ENCODE data around the gene DLGAP1. TPM values are rescaled to one million over a fixed set of nuclear protein-coding genes. Genes with fewer than 3 reads are reported as not detected.
"Not testable (repeated sequence)": the region's sequence is repeated elsewhere in the genome, so short reads cannot be mapped to it uniquely, and the experiment has no call there.

Gene DLGAP1
- total RNA-seq, 1 donor from 2014 or later, result not detected

DNA sequence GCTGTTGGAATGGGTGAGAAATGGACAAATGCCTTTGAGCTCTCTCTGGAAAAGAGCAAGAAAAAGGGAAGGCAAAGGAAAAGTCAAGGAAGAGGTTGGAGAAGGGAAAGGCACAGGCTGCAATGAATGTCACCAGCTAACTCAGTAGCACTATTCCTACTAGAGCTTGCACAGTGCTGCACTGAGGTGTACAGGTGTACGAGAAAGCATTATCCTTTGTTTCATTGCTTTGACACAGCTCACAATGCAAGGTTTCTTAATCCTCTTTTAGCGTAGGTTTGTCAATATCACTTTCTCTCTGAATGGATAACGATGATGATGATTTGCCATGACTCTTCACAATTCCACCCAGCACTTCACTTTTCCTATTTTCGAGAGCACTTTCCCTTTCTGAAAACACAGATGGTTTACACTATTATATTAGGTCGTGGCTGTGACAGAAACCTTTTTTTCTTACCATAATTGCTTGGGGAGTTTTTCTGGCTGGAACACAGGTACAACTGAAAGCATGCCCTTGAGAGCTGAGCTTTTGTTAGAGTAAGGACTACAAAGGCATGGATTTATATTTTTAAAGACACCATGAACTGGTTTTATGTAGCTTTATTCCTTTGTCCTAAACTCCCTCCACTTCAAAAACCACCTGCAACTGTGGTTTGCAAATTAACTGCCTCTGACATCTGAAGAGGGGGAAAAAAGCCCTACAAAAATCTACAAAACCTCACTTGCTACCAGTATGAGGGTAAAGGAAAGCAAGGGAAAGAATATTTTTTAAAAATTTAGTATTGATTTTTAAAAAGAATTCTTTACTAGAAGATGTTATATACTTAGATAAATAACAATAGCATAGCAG lies 739.7 kb downstream of the DLGAP1 start:
- ATAC-seq (no peak), DNase-seq (ENCODE audit: missing footprints) (no peak)
- intact Hi-C loops (cut with DNase I), result no loop called here

- DNase-seq (ENCODE audit: missing footprints), result no peak
- ATAC-seq, result no peak
- intact Hi-C loops (cut with DNase I), result no loop called here
These were observed 741.4 kb downstream of the DLGAP1 start for GRCh38 chr18:3713708-3714107.

GRCh38 chr18:3713166-3713565 lies 741.9 kb downstream of the DLGAP1 start:
- ATAC-seq, result no peak
- no peak for DNase-seq (ENCODE audit: missing footprints)
- intact Hi-C loops (cut with DNase I), result no loop called here

- DNase-seq (ENCODE audit: missing footprints) (no peak), ATAC-seq (no peak)
- intact Hi-C loops (cut with DNase I), result no loop called here
These were observed 742.6 kb downstream of the DLGAP1 start for GRCh38 chr18:3712491-3712890.

GRCh38 chr18:3710712-3711301 lies 744.3 kb downstream of the DLGAP1 start:
- intact Hi-C loops (cut with DNase I), result no loop called here
- DNase-seq (ENCODE audit: missing footprints), result peak; percentile 76

DNA sequence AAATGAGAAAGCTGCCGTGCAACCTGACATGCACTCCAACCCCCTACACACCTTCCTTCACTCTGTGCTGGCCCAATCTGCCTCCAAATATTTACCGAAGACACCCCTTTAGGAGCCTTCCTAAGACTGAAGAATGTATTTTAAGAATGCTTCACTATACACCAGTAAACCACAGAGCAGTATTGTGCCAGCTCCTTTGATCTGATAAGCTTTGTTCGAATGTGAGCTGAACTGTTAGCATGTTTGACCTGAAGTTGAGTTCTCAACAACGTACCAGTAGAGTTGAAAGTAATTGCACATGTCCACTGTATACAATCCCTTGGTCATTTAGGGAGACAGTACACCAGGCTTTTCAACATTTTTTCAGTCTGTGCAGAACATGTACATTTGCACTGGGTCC lies 745.9 kb downstream of the DLGAP1 start:
- DNase-seq (ENCODE audit: missing footprints), result no peak
- ATAC-seq, result no peak
- intact Hi-C loops (cut with DNase I), result no loop called here

More at GRCh38 chr18:3710712-3711301, 744.3 kb downstream of the DLGAP1 start:
- ATAC-seq, result peak; percentile 46

DNA sequence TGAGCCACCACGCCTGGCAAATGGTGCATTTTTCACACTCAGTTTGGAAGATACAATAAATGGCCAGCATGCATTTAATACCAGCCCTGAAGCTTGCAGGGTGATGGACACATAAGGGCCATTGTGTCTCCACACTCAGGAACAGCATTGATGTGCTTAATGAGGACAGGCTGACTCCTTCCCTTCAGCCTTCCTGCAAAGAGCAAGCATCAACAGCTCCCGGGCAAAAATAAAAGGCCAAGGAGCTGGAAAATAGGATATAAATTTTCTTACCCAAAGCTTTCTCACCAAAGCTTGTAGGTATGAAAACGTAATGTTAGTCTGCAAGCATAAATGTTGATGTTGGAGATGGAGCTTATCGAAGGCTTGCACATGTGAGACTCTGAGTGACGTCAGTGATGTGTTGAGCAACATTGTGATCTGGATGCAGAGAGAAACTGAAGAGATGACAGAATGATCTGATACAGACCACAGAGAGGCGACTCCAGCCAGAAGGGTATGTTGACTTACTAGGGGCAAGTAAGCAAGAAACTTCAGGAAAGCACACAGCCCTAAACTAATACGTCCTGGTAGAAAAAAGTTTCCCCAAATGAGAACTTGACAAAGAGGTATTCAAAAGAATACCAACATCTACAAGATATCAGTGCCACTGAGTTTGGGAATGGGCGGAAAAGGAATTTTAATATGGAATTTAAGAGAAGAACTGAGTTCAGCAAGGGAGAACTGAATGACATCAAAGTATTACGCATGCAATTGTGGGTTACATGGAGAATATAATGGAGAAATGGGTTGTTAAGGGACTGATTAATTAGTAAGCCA lies 748.6 kb downstream of the DLGAP1 start:
- intact Hi-C loops (cut with DNase I), result no loop called here
- ATAC-seq (no peak), DNase-seq (ENCODE audit: missing footprints) (no peak)

GRCh38 chr18:3704556-3705344 lies 750.4 kb downstream of the DLGAP1 start:
- ATAC-seq, result no peak
- intact Hi-C loops (cut with DNase I), result loop anchor here (5.0 kb wide), 1 partner anchor 363 kb away; no protein-coding TSS in a partner anchor
- no peak for DNase-seq (ENCODE audit: missing footprints)

DNA sequence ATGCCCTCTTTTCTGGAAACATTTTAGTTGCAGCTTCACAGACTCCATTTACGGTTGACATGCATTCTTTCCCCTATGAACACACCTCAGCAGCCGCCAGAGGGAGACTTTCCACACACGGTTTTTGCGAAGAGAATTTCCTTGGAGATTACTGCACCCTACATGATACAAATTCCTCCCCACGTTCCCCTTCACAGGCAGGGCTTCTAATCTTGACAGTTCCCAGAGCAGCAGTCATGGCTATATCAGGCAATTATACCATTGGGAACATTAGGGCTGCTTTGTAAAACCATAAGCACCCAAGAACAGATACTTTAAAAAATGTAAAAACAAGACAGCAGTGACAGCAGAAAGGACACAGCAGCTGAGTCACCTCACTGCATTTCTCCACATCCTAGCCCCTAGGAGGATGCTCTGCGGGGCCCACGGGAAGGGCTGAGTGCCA lies 751.4 kb downstream of the DLGAP1 start:
- ATAC-seq, result peak; percentile 65
- intact Hi-C loops (cut with DNase I), result loop anchor here (2.0 to 5.0 kb wide), 2 partner anchors 291 to 364 kb away; no protein-coding TSS in a partner anchor
- DNase-seq (ENCODE audit: missing footprints), result peak; percentile 73

- DNase-seq (ENCODE audit: missing footprints) (peak; percentile 78), ATAC-seq (peak; percentile 74)
- intact Hi-C loops (cut with DNase I), result loop anchor here (5.0 kb wide), 1 partner anchor 367 kb away; no protein-coding TSS in a partner anchor
These were observed 755.2 kb downstream of the DLGAP1 start for GRCh38 chr18:3699707-3700567.

DNA sequence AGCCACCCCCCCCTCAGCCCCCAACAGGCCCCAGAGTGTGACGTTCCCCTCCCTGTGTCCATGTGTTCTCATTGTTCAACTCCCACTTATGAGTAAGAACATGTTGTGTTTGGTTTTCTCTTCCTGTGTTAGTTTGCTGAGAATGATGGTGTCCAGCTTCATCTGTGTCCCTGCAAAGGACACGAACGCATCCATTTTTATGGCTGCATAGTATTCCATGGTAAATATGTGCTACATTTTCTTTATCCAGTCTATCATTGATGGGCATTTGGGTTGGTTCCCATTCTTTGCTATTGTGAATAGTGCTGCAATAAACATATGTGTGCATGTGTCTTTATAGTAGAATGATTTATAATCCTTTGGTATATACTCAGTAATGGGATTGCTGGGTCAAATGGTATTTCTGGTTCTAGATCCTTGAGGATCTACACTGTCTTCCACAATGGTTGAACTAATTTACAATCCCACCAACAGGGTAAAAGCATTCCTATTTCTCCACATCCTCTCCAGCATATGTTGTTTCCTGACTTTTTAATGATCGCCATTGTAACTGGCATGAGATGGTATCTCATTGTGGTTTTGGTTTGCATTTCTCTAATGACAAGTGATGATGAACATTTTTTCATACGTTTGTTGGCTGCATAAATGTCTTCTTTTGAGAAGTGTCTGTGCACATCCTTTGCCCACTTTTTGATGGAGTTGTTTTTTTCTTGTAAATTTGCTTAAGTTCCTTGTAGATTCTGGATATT lies 760.9 kb downstream of the DLGAP1 start:
- DNase-seq (ENCODE audit: missing footprints); ATAC-seq; intact Hi-C loops (cut with DNase I): not testable (repeated sequence)

- intact Hi-C loops (cut with DNase I), result no loop called here
- DNase-seq (ENCODE audit: missing footprints) (no peak), ATAC-seq (no peak)
These were observed 761.7 kb downstream of the DLGAP1 start for GRCh38 chr18:3693410-3693809.

GRCh38 chr18:3692691-3693090 lies 762.4 kb downstream of the DLGAP1 start:
- no peak for ATAC-seq
- intact Hi-C loops (cut with DNase I), result no loop called here

GRCh38 chr18:3692113-3692621 lies 762.9 kb downstream of the DLGAP1 start:
- no peak for ATAC-seq
- intact Hi-C loops (cut with DNase I), result no loop called here
- DNase-seq (ENCODE audit: missing footprints), result no peak

More at GRCh38 chr18:3692691-3693090, 762.4 kb downstream of the DLGAP1 start:
- no peak for DNase-seq (ENCODE audit: missing footprints)

DNA sequence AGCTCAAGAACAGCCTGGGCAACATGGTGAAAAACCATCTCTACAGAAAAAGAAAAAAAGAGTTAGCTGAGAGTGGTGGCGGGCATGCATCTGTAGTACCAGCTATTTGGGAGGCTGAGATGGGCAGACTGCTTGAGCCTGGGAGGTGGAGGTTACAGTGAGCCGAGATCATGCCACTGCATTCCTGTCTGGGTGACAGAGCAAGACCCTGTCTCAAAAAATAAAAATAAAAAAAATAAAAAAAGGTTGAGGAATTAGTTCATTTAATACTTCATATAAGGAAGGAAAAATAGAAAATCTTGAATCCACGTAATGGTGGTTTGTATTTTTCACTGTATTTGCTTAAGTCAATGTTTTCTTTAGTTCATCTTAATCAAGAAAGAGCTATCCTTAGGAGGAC lies 763.4 kb downstream of the DLGAP1 start:
- intact Hi-C loops (cut with DNase I), result no loop called here

DNA sequence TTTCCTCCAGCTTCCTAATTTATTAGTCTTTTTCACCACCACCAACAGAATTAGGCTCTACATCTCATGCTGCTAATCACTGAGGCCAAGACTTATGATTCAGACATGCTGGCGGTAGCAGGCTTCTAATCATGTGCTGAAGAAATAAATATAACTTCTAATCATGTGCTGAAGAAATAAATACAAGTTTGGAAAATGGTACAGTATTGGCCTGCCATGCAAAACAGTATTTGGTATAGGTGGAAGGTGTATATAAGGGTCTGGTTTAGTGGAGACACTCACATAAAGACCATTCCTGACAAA lies 764.4 kb downstream of the DLGAP1 start:
- intact Hi-C loops (cut with DNase I), result no loop called here
- DNase-seq (ENCODE audit: missing footprints) (no peak), ATAC-seq (no peak)

More for the DNA sequence above, 763.4 kb downstream of the DLGAP1 start:
- ATAC-seq (no peak), DNase-seq (ENCODE audit: missing footprints) (no peak)
